HG02678 (cell line): ENCODE results near the gene OR10R2.
"Not testable (repeated sequence)": the region's sequence is repeated elsewhere in the genome, so short reads cannot be mapped to it uniquely, and the experiment has no call there.

ENCODE experiments used
- ATAC-seq: cut with Tn5 transposase; IDR thresholded peaks from one replicate; pipeline ENCODE4 v1.9.1; 2021; ENCODE audit warnings: mild to moderate bottlenecking, moderate library complexity; ENCODE audit not compliant: unreplicated experiment

OR10R2 gene, protein sequence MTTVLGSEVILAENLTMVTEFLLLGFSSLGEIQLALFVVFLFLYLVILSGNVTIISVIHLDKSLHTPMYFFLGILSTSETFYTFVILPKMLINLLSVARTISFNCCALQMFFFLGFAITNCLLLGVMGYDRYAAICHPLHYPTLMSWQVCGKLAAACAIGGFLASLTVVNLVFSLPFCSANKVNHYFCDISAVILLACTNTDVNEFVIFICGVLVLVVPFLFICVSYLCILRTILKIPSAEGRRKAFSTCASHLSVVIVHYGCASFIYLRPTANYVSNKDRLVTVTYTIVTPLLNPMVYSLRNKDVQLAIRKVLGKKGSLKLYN

DNA sequence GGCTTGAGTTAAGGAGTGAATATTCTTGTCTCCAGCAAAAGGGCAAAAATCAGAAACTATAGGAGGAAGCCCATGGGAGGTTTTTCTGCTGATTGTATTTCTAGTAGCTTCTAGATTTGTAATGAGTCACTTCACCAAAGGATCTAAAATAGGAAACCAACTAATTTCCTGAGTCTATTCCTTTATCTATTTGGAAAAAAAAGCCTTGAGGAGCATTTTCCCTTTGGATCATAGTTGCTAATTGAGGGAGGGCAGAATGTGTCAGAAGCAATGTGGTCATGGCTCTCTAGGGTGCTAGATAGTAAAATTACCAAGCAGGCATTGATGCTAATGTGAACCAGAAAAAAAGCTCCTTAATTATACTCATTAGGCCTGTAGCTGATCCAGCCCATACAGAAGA is at the start of gene OR10R2:
OR10R2 (plus strand) TSS at position 301 of the 400 bp plus-strand sequence. CDS start 106 bp downstream, outside the sequence.
- no peak for ATAC-seq

DNA sequence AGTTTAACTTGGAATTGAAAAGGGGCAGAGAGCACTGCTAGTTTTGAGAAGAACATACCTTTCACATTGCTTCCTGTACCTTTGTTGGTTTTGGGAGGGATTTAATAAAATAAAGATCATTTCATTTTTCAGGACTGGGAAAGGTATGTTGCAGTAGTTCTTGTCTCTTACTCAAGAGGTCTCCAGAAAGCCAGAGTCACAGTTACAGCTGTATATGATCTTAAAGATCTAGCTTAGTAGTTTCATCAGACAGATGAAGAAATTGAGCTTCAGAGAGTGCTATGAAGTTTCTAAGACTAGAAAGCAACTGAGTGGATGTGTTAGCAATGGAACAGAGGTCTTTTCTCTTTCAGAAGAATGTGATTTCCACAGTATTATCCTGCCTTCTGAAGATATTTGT is 47.0 kb upstream of the OR10R2 start:
- ATAC-seq: no peak

DNA sequence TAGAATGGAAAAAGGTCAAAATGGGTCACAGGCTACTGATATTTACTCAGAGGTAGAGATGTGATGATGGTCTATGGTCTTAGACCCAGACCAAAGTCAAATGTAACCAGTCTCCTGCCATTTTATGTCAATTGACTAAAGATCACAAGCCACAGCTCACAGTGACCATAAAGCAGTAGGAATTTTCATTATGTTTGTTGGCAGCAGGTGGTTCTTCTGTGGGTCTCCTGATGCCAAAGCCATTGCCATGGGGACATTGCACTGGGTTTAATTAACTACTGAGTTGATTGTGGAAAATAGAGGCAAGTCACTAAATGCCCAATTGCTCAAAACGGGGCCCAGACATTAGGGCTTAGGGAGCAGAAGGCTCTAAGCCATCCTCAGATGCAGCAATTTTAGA is 45.9 kb upstream of the OR10R2 start, which contains the start of gene OR10K2:
OR10K2 (minus strand) TSS at position 101 of the 400 bp plus-strand sequence. CDS start 5,371 bp downstream, outside the sequence.
- no peak for ATAC-seq

DNA sequence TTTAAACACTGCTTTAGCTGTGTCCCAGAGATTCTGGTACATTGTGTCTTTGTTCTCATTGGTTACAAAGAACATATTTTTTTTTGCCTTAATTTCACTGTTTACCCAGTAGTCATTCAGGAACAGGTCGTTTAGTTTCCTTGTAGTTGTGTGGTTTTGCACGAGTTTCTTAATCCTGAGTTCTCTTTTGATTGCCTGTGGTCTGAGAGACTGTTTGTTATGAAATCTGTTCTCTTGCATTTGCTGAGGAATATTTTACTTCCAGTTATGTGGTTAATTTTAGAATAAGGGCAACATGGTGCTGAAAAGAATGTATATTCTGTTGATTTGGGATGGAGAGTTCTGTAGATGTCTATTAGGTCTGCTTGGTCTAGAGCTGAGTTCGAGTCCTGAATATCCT is 41.9 kb upstream of the OR10R2 start:
- not testable (repeated sequence) for ATAC-seq

DNA sequence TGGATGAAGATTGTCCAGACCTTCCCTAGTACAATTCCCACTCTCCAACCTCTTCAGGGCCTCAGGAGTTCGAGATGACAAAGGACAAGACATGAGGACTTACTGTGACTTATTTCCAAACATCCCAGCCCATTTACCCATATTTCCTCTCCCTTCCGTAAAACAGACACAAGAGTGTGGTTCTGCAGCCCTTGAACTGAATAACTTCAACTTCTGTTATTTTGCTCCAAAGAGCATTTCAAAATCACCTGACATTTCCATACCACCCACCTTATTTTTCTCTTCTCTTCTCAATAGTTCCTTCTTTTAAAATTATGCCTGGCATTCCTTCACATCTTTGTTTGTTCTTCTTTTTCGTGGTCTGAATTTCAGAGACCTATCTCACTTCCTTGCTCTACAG is 37.3 kb upstream of the OR10R2 start:
- ATAC-seq: no peak

DNA sequence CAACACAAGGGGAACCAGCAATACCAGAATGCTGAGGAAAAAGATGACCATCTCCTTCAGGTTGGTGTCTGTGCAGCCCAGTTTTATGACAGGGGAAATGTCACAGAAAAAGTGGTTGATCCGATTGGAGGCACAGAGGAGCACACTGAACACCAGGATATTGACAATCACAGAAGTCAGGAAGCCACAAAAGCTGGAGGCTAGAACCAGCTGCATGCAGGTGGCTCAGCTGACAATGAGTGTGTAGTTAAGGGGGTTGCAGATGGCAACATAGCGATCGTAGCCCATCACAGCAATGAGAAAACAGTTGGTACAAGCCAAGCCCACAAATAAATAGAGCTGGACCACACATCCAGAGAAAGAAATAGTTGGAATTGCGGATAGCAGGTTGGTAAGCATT is 26.6 kb upstream of the OR10R2 start:
- no peak for ATAC-seq

DNA sequence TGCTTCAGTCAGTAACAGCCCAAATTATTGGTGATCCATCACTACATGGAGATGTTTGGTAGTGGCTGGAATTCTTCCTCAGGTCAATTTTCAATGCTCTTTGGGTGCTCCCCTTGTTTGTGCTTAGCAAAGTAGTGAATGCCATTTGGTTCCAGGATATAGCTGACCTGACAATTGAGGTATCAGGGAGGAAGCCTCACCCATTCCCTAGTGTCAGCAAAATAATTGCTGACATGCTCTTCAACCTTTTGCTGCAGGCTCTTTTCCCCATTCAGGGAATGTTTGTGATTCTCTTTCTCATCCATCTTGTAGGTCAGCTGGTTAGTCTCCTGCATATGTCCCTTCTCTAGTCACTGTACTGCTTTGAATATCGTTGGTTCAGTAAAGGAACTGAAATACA is 17.5 kb upstream of the OR10R2 start:
- no peak for ATAC-seq

DNA sequence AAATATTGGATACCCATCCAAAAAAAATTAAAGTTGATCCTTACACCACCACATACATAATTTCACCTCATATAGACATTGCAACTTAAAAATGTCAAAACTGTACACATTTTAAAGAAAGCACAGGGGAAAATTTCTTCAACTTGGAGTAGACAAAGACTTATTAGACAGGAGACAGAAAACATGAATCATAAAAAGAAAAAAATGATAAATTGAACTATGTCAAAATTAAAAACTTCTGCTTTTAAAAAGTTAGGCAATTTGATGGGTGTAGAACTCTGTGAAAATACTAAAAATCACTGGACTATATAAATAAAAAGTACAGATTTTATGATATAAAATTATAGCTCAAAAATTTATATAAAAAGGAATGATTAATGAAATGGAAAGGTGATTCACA is 14.8 kb upstream of the OR10R2 start:
- no peak for ATAC-seq

DNA sequence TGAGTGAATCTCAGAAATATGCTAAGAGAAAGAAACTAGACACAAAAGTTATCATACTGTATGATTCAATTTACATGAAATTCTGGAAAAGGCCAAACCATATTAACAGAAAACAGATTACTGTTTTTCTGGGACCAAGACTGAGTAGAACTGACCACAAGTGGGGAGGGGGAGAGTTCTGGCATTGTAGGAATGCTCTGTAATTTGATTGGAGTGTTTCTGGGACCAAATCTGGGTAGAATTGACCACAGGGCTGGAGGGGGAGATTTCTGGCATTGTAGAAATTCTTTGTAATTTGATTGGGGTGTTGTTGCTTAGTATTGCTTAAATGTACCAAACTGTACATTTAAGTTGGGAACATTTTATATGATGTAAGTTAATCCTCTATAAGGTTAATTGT is 13.8 kb upstream of the OR10R2 start:
- ATAC-seq: no peak

DNA sequence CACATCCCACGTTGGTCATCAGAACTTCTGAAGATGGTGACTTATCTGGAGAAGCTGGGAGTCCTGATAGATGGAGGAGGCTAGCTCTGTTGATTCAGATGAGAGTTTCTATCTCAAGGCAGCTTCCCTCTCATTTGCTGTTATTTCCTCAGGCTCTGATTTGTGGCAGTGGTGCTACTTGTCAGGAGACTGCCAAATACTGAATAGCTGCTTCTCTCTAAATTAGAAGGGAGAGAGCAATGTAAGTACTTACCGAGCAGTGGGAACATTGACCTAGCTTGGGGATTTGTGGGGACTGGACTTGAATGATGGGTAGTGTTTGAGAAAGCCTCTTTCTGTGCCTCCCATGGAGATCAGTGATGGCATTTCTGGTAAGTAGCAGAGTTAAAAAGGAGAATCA is 10.5 kb upstream of the OR10R2 start, which contains the start of gene OR10K1:
OR10K1 (plus strand) TSS at position 301 of the 400 bp plus-strand sequence. CDS start 3,728 bp downstream, outside the sequence.
- ATAC-seq: no peak

DNA sequence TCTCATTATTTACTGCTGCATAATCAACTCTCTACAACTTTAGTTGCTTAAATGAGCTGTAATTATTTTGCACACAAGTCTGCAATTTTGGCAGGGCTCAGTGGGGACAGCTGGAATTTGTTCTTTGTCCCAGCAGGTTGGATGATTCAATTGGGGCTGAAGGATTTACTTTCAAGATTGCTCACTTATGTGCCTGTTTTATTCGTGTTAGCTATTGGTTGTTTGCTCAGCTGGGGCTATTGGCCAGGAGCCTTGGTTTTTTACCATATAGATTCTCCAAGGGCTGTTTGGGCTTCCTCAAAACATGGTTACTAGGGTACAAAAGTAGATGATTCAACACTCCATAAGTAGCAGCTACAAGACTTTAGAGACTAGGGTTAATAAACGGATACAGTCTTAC is 13.4 kb downstream of the OR10R2 start:
- ATAC-seq: no peak

DNA sequence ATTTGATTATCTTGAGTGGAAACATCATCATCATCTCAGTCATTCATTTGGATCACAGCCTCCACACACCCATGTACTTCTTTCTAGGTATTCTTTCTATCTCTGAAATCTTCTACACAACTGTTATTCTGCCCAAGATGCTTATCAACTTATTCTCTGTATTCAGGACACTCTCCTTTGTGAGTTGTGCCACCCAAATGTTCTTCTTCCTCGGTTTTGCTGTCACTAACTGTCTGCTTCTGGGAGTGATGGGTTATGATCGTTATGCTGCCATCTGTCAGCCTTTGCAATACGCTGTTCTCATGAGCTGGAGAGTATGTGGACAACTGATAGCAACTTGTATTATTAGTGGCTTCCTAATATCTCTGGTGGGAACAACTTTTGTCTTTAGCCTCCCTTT is 19.3 kb downstream of the OR10R2 start:
- ATAC-seq: no peak

DNA sequence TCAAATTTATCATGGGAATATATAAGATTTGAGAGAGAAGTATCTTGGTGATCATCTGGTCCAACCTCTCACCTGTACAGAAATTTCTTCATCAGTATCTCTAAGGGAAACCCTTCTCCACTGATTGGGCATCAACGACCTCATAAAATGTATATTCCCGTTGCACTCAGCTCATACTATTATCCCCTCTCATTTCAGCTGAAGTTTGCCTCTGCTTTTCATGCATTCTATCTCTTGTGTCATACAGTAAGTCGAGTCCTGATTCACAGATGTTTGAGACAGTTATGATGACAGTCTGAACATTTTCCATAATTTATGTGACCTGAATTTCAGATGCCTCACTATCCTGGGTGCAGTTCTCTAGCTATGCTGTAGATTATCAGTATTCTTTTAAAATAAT is 21.0 kb downstream of the OR10R2 start:
- no peak for ATAC-seq

DNA sequence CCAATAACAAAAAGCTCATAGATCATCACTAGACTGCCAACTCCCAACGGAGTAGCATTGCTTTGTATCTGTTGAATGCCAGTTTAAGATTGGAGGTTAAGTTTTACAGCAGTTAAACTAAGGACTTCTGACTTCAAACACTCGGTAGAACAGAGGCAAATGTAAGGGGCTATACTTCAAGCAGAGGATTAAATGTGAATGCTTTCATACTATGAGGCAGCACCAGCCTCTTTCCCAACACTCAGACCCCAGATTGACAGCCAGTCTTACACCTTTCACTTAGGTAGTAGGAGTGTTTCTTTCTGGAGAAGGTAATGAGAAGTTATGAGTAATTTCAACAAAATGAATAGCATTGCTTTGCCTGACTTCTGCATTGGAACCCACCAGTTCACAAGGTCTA is 22.8 kb downstream of the OR10R2 start:
- no peak for ATAC-seq

DNA sequence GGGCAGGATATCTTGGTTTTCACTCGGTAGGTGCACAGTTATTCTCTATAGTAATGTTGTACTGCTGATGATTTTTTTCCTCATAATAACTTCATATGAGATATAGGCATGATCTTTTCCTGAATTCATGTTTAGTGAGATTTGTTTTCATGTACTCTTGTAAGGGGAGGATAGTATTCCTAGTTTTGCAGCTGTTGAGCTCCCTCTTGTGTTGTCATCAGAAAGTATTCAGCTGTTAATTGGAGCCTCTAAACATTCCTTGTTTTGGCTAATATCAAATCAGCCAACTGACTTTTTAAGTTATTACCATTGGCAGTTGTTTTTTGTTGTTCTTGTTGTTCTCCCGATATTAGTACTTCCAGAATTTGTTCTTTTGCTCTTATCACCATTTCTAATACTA is 24.4 kb downstream of the OR10R2 start:
- ATAC-seq: no peak

DNA sequence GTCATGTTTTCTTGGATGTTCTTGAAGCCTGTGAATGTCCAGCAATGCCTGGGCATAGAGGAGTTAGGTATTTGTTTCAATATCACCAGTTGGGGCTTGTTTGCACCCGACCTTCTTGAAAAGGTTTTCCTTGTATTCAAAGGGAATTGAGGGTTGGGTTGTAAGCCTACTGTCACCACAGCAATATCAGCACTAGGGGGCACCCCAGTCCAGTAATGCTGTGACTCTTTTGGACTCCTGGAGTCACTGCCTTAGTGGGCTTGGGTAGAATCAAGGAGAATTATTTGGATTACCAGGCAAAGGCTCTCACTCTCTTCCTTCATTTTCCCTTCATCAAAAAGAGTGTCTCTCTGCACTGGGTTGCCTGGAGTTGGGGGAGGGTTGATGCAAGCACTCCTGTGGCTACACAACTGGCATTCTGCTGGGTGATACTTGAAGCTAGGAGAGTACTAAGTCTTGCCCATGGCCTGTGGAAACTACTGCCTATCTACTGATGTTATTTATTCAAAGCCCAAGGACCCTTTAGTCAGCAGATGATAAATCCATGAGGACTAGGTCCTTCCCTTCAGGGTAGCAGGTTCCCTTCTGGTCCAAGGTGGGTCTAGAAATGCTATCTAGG is 34.5 kb downstream of the OR10R2 start:
- no peak for ATAC-seq

DNA sequence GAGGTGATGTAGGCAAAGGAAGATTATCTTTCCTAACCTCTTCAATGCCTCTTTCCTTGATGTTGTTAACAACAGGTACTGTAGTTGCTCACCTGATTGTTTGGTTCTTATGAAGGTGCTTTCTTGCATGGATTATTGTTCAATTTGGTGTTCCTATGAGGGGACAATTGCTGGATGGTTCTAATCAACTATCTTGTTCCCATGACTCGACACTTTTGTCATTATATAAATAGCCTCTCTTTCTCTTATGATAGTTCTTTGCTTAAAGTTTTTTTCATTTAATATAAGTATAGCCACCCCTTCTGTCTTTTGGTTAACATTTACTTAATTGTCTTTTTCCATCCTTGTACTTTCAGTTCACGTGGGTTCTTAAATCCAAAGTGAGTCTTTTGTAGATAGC is 35.5 kb downstream of the OR10R2 start:
- ATAC-seq: no peak

DNA sequence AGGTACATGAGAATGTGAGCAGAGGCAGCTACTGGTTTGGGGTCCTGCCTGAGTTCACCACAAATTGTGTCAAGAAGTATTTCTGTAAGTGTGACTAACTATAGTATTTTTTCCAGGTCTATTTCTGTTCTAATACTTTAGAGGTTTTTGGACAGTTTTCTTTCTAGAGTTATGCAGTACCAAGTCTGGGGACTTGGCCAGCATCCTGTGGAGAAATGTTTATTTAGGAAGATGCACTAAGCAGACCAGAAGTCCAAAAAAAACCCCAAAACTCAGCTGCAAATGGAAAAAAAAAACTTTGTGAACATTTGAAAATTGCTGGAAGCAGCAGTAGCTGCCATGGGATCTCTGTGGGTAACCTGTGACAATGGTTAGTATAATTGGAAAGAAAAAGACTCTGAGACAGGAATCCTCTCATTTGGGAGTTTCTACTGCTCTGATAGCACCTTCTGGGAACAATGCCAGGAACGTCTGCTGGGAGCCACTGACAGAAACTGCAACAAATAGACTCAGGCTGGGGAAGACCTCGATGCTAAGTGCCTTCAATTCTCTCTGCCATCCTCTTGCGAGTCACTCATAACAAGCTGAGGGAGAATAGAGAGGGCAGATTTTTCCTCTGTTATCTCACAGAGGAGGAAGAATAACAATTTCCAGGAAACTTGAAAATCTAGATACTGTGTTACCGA is 37.6 kb downstream of the OR10R2 start:
- ATAC-seq: no peak

DNA sequence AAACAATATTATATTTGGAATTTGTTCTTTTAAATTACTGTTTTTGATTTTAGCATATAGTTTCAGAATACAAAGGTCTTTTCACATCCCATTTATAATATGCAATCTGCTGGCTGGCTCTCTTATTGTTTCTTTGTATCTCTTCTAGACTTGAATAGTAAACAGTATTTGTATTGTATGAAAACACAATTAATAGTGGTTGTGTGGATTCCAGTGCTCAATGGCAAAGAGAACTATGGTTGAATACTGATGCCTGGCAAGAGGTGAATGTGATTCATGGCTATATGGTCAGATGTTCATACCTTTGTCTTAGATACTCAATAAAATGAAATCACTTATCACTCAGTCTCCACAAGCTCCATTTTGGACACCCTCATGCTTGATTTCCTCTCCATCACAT is 44.9 kb downstream of the OR10R2 start:
- no peak for ATAC-seq

DNA sequence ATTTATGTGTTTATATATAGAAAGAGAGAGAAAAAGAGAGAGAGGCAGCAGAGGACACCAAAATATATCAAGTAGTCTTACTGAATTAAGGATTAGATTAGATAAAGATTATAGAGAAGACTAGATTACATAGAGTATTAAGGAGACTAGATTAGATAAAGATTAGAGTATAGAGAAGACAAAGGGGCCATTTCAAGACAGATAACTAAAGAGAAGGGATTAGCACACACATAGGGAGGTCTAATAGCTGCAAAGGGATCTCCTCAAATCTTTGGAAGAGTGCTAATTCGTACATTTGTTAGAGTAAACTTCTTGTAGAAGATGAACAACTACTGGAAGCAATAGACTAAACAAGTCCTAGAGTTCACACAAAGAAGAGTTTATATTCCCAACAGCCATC is 48.0 kb downstream of the OR10R2 start:
- no peak for ATAC-seq

DNA sequence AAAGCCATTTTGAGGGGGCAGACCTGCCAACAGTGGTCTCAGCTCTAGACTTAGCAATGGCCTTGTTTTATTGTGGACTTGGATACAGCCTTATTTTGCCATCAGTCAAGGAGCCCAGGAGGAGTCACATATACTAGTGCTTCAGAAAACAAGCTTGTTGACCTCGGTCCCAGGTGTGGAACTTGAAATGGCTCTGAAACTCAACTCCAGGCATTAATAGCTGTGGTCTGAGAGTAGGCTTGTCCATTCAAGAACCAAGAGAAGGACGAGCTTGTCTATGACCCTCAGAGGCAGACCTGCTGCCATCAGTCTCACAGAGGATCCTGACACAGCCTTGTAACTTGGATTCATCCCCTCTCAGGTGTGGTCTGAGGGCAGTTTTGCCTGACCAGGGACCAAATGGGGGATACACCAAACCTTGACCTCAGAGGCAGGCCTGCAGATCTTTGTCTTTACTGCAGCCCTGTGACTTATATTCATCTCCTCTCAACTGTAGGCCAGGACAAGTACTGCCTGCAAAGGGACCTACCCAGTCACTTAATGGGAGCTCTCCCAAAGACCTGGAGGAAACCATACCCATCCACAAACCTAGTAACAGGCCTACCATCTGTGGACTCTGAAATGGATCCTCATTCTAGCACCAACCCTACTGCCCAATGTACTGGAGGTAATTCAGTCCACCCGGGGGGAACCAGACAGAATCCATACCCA is 49.1 kb downstream of the OR10R2 start:
- ATAC-seq: no peak
